Measurements from ENCODE around the gene CCDC87.
"Not testable (repeated sequence)": the region's sequence is repeated elsewhere in the genome, so short reads cannot be mapped to it uniquely, and the experiment has no call there.

The CCDC87 gene, protein sequence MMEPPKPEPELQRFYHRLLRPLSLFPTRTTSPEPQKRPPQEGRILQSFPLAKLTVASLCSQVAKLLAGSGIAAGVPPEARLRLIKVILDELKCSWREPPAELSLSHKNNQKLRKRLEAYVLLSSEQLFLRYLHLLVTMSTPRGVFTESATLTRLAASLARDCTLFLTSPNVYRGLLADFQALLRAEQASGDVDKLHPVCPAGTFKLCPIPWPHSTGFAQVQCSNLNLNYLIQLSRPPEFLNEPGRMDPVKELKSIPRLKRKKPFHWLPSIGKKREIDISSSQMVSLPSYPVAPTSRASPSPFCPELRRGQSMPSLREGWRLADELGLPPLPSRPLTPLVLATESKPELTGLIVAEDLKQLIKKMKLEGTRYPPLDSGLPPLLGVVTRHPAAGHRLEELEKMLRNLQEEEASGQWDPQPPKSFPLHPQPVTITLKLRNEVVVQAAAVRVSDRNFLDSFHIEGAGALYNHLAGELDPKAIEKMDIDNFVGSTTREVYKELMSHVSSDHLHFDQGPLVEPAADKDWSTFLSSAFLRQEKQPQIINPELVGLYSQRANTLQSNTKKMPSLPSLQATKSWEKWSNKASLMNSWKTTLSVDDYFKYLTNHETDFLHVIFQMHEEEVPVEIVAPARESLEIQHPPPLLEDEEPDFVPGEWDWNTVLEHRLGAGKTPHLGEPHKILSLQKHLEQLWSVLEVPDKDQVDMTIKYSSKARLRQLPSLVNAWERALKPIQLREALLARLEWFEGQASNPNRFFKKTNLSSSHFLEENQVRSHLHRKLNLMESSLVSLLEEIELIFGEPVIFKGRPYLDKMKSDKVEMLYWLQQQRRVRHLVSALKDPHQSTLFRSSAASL

DNA sequence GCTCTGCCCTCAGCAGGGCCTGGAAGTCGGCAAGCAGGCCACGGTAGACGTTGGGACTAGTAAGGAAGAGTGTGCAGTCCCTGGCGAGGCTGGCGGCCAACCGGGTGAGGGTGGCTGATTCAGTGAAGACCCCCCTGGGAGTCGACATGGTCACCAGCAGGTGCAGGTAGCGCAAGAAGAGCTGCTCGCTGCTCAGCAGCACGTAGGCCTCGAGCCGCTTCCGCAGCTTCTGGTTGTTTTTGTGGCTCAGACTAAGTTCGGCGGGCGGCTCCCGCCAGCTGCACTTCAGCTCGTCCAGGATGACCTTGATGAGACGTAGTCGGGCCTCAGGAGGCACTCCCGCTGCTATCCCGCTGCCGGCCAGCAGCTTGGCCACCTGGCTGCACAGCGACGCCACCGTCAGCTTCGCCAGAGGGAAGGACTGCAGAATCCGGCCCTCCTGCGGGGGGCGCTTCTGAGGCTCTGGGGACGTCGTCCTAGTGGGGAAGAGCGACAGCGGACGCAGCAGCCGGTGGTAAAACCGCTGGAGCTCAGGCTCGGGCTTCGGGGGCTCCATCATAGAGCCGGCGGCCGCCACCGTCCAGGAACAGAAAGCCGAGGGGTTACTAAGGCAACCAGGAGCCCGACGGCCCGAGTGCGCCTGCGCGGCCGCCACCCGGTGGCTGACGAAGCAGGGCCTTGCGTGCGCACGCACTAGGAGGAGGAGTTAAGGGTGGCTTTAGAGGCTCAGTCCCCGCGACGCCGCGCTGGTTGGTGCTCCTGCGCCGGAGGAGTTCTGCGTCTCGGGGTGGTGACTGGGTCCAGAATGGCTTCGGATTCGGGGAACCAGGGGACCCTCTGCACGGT lies at the start of gene CCDC87, which contains the start of gene CCS:
CCDC87 (minus strand) TSS at position 607 of the 846 bp plus-strand sequence; CDS start at position 559, 48 bp downstream.
CCS (plus strand) TSS at position 729 of the 846 bp plus-strand sequence; CDS start at position 806, 77 bp downstream.
- H3K9me3 ChIP-seq (ENCODE audit: control insufficient read depth in 5 of 5, low read length in 5 of 5): no peaks in the 10 kb centered on the region
- peak within 1 kb of the TSS; percentile 84 to 94 (median 92) for H3K9ac ChIP-seq (ENCODE audit: low read length in 5 of 5)
- H3K27me3 ChIP-seq (ENCODE audit: control insufficient read depth in 5 of 5, insufficient read depth in 4 of 5, low read length in 5 of 5): no peaks in the 10 kb centered on the region
- peaks cover 4 to 34% (median 25%) of the 10 kb centered on the region in 5 donors for H3K4me1 ChIP-seq (ENCODE audit: control insufficient read depth in 5 of 5, insufficient read depth in 5 of 5, low read length in 5 of 5)
- peak within 1 kb of the TSS; percentile 80 to 95 (median 89) for H3K4me3 ChIP-seq (ENCODE audit: low read depth in 1 of 5, low read length in 5 of 5)
- peak within 1 kb of the TSS; percentile 69 for H3K27ac ChIP-seq (ENCODE audit: low read depth, low read length)
- H3K36me3 ChIP-seq (ENCODE audit: control insufficient read depth in 5 of 5, insufficient read depth in 5 of 5, low read length in 5 of 5): no peaks in the 10 kb centered on the region

DNA sequence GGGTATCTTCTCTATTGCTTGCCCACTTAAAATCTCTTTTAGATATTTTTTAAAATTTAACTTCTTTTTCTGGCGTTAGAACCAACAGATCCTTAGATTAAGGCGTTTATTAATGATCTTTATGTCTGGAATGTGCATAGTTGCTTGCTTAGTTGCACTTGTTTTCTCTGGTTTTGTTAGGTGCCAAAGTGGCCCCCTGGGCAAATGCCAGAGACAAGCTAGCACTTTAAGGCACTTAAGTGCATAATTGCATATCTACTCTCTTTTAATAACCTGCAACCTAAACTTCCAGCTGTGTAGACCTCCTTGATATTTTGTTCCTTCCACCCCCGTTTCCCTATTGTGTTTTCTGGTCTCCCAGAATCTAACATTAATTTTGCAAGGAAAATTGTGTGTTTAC lies 49.0 kb upstream of the CCDC87 start:
- Histone ChIP-seq H3K36me3 (ENCODE audit: control insufficient read depth in 5 of 5, insufficient read depth in 5 of 5, low read length in 5 of 5) (peaks cover 29 to 62% (median 50%) of the 10 kb centered on the region in 5 donors), H3K9ac (ENCODE audit: low read length in 5 of 5) (peak overlapping the region in 2 of 5 donors; percentile 65 to 73), H3K4me3 (ENCODE audit: low read depth in 1 of 5, low read length in 5 of 5) (peak overlapping the region; percentile 34 to 98 (median 41)), H3K4me1 (ENCODE audit: control insufficient read depth in 5 of 5, insufficient read depth in 5 of 5, low read length in 5 of 5) (peaks cover 17 to 83% (median 77%) of the 10 kb centered on the region in 5 donors), H3K27me3 (ENCODE audit: control insufficient read depth in 5 of 5, insufficient read depth in 4 of 5, low read length in 5 of 5) (no peaks in the 10 kb centered on the region), H3K9me3 (ENCODE audit: control insufficient read depth in 5 of 5, low read length in 5 of 5) (no peaks in the 10 kb centered on the region), H3K27ac (ENCODE audit: low read depth, low read length) (no peak overlapping the region)

DNA sequence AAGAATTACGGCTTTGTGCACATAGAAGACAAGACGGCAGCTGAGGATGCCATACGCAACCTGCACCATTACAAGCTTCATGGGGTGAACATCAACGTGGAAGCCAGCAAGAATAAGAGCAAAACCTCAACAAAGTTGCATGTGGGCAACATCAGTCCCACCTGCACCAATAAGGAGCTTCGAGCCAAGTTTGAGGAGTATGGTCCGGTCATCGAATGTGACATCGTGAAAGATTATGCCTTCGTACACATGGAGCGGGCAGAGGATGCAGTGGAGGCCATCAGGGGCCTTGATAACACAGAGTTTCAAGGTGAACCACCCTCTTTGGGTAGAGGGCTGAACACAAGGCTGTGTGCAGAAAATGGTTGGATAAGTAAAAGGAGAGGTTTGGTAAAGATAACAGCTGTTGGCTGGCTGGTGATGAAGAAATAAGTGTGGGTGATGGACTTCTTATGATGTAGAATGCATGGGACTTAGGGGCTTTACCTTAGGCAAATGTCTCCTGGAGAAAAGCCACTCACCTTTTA lies 47.0 kb upstream of the CCDC87 start:
- peak overlapping the region; percentile 97 for H3K27ac ChIP-seq (ENCODE audit: low read depth, low read length)
- peaks cover 16 to 45% (median 35%) of the 10 kb centered on the region in 5 donors for H3K36me3 ChIP-seq (ENCODE audit: control insufficient read depth in 5 of 5, insufficient read depth in 5 of 5, low read length in 5 of 5)
- not testable (repeated sequence) for H3K27me3 ChIP-seq (ENCODE audit: control insufficient read depth in 5 of 5, insufficient read depth in 4 of 5, low read length in 5 of 5); H3K9me3 ChIP-seq (ENCODE audit: control insufficient read depth in 5 of 5, low read length in 5 of 5)
- H3K9ac ChIP-seq (ENCODE audit: low read length in 5 of 5): peak overlapping the region in 1 of 5 donors; percentile 97
- H3K4me1 ChIP-seq (ENCODE audit: control insufficient read depth in 5 of 5, insufficient read depth in 5 of 5, low read length in 5 of 5): peaks cover 14 to 69% (median 67%) of the 10 kb centered on the region in 5 donors
- peak overlapping the region; percentile 86 to 98 (median 94) for H3K4me3 ChIP-seq (ENCODE audit: low read depth in 1 of 5, low read length in 5 of 5)

DNA sequence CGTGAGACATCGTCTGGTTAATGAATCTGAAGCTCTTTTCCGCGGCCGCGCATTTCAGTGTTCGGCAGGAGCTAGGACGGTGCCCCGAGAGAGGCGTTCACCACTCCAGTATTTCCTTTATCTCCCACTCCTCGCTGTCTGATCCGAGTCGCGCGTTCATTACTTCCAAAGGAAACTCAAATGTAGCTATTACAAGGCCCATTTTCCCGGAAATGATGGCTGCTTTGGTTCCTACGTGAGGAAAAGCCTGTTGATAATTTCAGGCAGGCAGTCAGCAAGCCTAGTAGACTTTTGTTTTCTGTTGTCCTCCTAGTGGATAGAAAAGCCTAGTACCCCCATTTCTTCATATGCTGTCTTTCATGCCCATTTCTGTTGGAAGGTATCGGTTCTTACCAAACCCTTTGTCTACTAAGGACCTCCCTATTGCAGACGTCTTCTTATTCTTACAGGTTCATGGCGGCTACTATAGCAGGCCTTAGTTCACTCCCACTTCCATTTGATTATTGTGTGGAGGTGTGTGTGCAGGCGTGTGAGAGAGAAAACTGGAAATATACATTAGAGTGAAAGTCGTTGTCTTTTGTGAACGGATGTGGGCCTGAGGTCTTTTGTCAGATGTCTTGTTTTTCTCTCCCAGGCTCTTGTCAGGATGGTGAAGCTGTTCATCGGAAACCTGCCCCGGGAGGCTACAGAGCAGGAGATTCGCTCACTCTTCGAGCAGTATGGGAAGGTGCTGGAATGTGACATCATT lies 46.4 kb upstream of the CCDC87 start:
- Histone ChIP-seq H3K36me3 (ENCODE audit: control insufficient read depth in 5 of 5, insufficient read depth in 5 of 5, low read length in 5 of 5) (peaks cover 9 to 39% (median 30%) of the 10 kb centered on the region in 5 donors), H3K9me3 (ENCODE audit: control insufficient read depth in 5 of 5, low read length in 5 of 5) (no peaks in the 10 kb centered on the region), H3K27ac (ENCODE audit: low read depth, low read length) (peak overlapping the region; percentile 97), H3K4me3 (ENCODE audit: low read depth in 1 of 5, low read length in 5 of 5) (peak overlapping the region; percentile 86 to 98 (median 94)), H3K9ac (ENCODE audit: low read length in 5 of 5) (peak overlapping the region; percentile 75 to 99 (median 94)), H3K4me1 (ENCODE audit: control insufficient read depth in 5 of 5, insufficient read depth in 5 of 5, low read length in 5 of 5) (peaks cover 14 to 62% (median 61%) of the 10 kb centered on the region in 5 donors), H3K27me3 (ENCODE audit: control insufficient read depth in 5 of 5, insufficient read depth in 4 of 5, low read length in 5 of 5) (no peaks in the 10 kb centered on the region)

DNA sequence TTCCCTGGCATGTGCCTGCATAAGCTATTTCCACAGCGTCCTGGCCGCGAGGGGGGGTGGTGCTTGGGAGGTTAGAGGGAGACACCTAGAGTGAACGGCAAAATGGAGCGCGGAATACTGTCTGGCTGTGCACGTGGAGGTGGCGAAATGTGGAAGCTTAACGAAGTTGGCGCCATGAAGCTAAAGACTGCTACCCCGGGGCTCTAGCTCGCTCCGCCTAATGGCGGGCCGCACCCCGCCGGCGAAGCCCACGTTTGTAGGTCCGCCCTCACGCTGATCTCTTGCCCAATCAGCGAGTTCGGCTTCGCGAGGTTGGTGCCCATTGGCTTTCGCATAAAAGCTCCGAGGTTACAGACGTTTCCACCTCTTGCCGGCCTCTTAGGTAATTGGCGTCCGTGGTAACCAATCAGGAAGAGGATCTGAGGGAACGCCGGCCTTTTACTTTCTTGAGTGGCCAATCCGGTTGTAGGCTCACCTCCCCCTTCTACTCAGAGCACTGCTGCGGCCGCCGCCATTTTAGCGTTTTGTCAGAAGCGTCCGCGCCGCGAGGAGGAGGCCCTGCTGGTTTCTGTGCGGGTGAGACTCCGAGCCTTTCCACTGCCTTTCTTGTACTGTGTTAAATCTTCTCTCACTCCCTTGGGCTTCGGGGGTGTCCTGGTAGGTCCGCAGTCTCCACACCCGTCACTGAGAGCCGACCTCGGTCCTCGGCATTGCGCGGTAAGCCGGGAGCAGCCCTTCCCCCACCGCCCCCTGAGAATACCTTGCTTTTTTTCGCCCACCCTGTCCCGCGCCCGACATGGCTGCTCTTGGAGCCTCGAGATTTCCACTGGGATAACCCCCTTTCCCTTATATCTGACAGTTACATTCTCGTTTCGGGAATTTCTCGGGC lies 45.6 kb upstream of the CCDC87 start, which contains the start of gene RBM4:
RBM4 (plus strand) TSS at position 527 of the 889 bp plus-strand sequence. CDS start 1,009 bp downstream, outside the sequence.
- Histone ChIP-seq H3K4me1 (ENCODE audit: control insufficient read depth in 5 of 5, insufficient read depth in 5 of 5, low read length in 5 of 5) (peaks cover 13 to 54% (median 53%) of the 10 kb centered on the region in 5 donors), H3K36me3 (ENCODE audit: control insufficient read depth in 5 of 5, insufficient read depth in 5 of 5, low read length in 5 of 5) (peaks cover 7 to 33% (median 24%) of the 10 kb centered on the region in 5 donors), H3K27ac (ENCODE audit: low read depth, low read length) (peak within 1 kb of the TSS; percentile 97), H3K9ac (ENCODE audit: low read length in 5 of 5) (peak within 1 kb of the TSS; percentile 75 to 99 (median 94)), H3K27me3 (ENCODE audit: control insufficient read depth in 5 of 5, insufficient read depth in 4 of 5, low read length in 5 of 5) (no peaks in the 10 kb centered on the region), H3K9me3 (ENCODE audit: control insufficient read depth in 5 of 5, low read length in 5 of 5) (no peaks in the 10 kb centered on the region), H3K4me3 (ENCODE audit: low read depth in 1 of 5, low read length in 5 of 5) (peak within 1 kb of the TSS; percentile 86 to 98 (median 94))

DNA sequence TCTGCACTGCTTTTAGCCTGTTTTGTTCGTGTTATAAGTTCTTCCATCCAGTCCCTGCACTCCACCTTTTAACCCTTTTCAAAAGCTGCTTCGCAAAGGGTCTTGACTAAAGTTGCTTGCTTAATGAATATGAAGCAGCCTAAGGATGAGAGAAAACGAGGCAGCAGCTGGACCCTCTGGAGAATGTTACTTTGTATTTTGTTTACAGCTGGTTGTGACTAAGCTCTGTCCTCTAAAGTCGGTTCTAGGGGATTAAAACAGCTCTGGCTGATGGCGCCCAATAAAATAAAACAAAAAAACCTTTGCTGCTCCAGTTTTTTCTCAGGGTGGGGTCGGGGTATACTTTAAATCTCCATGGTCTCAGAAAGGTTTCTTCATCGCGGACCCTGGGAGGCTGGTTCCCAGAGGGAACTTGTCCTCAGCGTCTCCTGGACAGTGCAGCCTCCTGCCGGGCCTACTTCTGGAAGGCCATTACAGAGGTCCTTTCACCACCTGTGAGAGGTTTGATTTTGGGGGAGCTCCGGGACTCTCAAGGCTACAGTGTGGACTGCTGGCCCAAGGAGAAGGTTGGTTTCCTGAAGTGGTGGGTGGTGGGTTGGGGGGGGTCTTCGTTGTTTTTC lies 44.8 kb upstream of the CCDC87 start:
- H3K9ac ChIP-seq (ENCODE audit: low read length in 5 of 5): peak overlapping the region; percentile 10 to 74 (median 64)
- H3K9me3 ChIP-seq (ENCODE audit: control insufficient read depth in 5 of 5, low read length in 5 of 5): no peaks in the 10 kb centered on the region
- peaks cover 13 to 47% (median 45%) of the 10 kb centered on the region in 5 donors for H3K4me1 ChIP-seq (ENCODE audit: control insufficient read depth in 5 of 5, insufficient read depth in 5 of 5, low read length in 5 of 5)
- H3K27ac ChIP-seq (ENCODE audit: low read depth, low read length): peak overlapping the region; percentile 81
- peaks cover 7 to 28% (median 23%) of the 10 kb centered on the region in 5 donors for H3K36me3 ChIP-seq (ENCODE audit: control insufficient read depth in 5 of 5, insufficient read depth in 5 of 5, low read length in 5 of 5)
- peak overlapping the region; percentile 74 to 98 (median 94) for H3K4me3 ChIP-seq (ENCODE audit: low read depth in 1 of 5, low read length in 5 of 5)
- no peaks in the 10 kb centered on the region for H3K27me3 ChIP-seq (ENCODE audit: control insufficient read depth in 5 of 5, insufficient read depth in 4 of 5, low read length in 5 of 5)

DNA sequence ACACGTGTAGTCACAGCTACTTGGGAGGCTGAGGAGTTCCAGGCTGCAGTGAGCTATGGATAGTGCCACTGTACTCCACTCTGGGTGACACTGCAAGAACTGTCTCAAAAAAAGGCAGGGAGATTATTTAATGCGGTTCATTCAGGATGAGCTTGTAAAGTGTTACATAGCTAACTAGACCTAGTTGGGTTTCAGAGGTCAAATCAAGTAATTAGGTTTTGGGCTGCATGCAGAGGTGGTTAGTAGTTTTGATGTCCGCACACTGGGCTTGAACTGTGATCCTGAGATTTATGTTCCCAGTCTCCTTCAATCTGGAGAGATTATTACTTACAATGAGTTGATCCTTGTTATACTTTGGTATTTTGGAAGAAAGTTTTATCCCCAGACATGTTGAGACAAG lies 43.5 kb upstream of the CCDC87 start:
- Histone ChIP-seq H3K4me1 (ENCODE audit: control insufficient read depth in 5 of 5, insufficient read depth in 5 of 5, low read length in 5 of 5) (peaks cover 9 to 41% (median 40%) of the 10 kb centered on the region in 5 donors), H3K9me3 (ENCODE audit: control insufficient read depth in 5 of 5, low read length in 5 of 5) (no peaks in the 10 kb centered on the region), H3K9ac (ENCODE audit: low read length in 5 of 5) (no peak overlapping the region), H3K27ac (ENCODE audit: low read depth, low read length) (no peak overlapping the region), H3K27me3 (ENCODE audit: control insufficient read depth in 5 of 5, insufficient read depth in 4 of 5, low read length in 5 of 5) (no peaks in the 10 kb centered on the region), H3K36me3 (ENCODE audit: control insufficient read depth in 5 of 5, insufficient read depth in 5 of 5, low read length in 5 of 5) (peaks cover 7 to 19% (median 18%) of the 10 kb centered on the region in 5 donors), H3K4me3 (ENCODE audit: low read depth in 1 of 5, low read length in 5 of 5) (no peak overlapping the region)

DNA sequence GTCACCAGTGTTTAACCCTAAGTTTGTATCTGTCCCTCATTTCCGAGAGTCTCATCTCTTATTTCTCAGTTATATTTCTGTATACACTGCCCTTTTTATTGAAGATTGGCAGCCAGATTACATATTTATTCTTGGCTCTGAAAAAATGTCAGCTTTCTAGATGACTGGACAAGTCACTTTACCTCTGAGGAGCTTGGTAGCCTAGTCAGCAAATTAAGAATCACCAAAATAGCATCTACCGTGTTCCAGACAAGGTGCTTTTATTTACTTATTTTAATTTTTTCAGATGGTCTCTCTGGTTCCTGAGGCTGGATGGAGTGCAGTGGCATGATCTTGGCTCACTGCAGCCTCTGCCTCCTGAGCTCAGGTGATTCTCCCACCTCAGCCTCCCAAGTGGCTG lies 40.1 kb upstream of the CCDC87 start:
- H3K27me3 ChIP-seq (ENCODE audit: control insufficient read depth in 5 of 5, insufficient read depth in 4 of 5, low read length in 5 of 5): no peaks in the 10 kb centered on the region
- H3K27ac ChIP-seq (ENCODE audit: low read depth, low read length): no peak overlapping the region
- no peak overlapping the region for H3K9ac ChIP-seq (ENCODE audit: low read length in 5 of 5)
- H3K36me3 ChIP-seq (ENCODE audit: control insufficient read depth in 5 of 5, insufficient read depth in 5 of 5, low read length in 5 of 5): peaks cover 10 to 35% (median 22%) of the 10 kb centered on the region in 5 donors
- H3K9me3 ChIP-seq (ENCODE audit: control insufficient read depth in 5 of 5, low read length in 5 of 5): no peaks in the 10 kb centered on the region
- peaks cover 0 to 14% (median 12%) of the 10 kb centered on the region in 5 donors for H3K4me1 ChIP-seq (ENCODE audit: control insufficient read depth in 5 of 5, insufficient read depth in 5 of 5, low read length in 5 of 5)
- no peak overlapping the region for H3K4me3 ChIP-seq (ENCODE audit: low read depth in 1 of 5, low read length in 5 of 5)
